ENCODE results near the gene UBASH3B. TPM values are rescaled to one million over a fixed set of nuclear protein-coding genes. Genes with fewer than 3 reads are reported as not detected.

UBASH3B gene
- total RNA-seq, 4 donors from 2014 or later, result 9.9 to 36.3 (median 24.3) TPM

GRCh38 chr11:122788781-122789535 is 133.4 kb downstream of the UBASH3B start:
- no peak for TF ChIP-seq CTCF (IDR thresholded peaks at IDR 0.05)
- DNase-seq (ENCODE audit: low spot score), result no peak
- ATAC-seq (ENCODE audit: low FRiP score), result no peak

- no peak for TF ChIP-seq CTCF (IDR thresholded peaks at IDR 0.05)
- ATAC-seq (ENCODE audit: low FRiP score) (no peak), DNase-seq (ENCODE audit: low spot score) (no peak)
Measured at GRCh38 chr11:122789907-122790306, 134.4 kb downstream of the UBASH3B start.

- DNase-seq (ENCODE audit: low spot score) (no peak), ATAC-seq (ENCODE audit: low FRiP score) (no peak)
- TF ChIP-seq CTCF (IDR thresholded peaks at IDR 0.05), result no peak
Measured at GRCh38 chr11:122791411-122791810, 135.9 kb downstream of the UBASH3B start.

GRCh38 chr11:122791836-122792235 is 136.3 kb downstream of the UBASH3B start:
- no peak for TF ChIP-seq CTCF (IDR thresholded peaks at IDR 0.05)
- DNase-seq (ENCODE audit: low spot score) (no peak), ATAC-seq (ENCODE audit: low FRiP score) (peak; percentile 25)

- ATAC-seq (ENCODE audit: low FRiP score), result no peak
- no peak for TF ChIP-seq CTCF (IDR thresholded peaks at IDR 0.05)
- DNase-seq (ENCODE audit: low spot score), result no peak
Measured at GRCh38 chr11:122793515-122793914, 138.0 kb downstream of the UBASH3B start.

GRCh38 chr11:122795307-122795706 is 139.8 kb downstream of the UBASH3B start:
- ATAC-seq (ENCODE audit: low FRiP score) (no peak), DNase-seq (ENCODE audit: low spot score) (no peak)
- TF ChIP-seq CTCF (IDR thresholded peaks at IDR 0.05), result no peak

GRCh38 chr11:122796128-122796717 is 140.7 kb downstream of the UBASH3B start:
- peak; percentile 62 for DNase-seq (ENCODE audit: low spot score)
- peak in 1 of 3 donors; percentile 79 for TF ChIP-seq CTCF (IDR thresholded peaks at IDR 0.05)
- ATAC-seq (ENCODE audit: low FRiP score), result no peak

Data from omental fat pad (tissue), 4 donors.